Erythroblast (primary cell): ENCODE results near the gene ANKRD53.

Experiments used
- GATA1 ChIP-seq: IDR thresholded peaks from 2 replicates; pipeline ENCODE4 v1.6.1; 2011; ENCODE audit warnings: low read depth, mild to moderate bottlenecking, control low read depth, low read length, moderate library complexity
- POLR2A ChIP-seq: IDR thresholded peaks from 2 replicates; pipeline ENCODE4 v1.6.1; 2011; ENCODE audit warnings: mild to moderate bottlenecking, low read length

- no peak for TF ChIP-seq POLR2A
- no peak for TF ChIP-seq GATA1
These were observed 42.8 kb upstream of the ANKRD53 start, which contains the start of gene ATP6V1B1 for GRCh38 chr2:70935468-70936164.
